HCT116 (cell line): ENCODE results near the gene MMP25. TPM values are rescaled to one million over a fixed set of nuclear protein-coding genes. Genes with fewer than 3 reads are reported as not detected.
"Not testable (repeated sequence)": the region's sequence is repeated elsewhere in the genome, so short reads cannot be mapped to it uniquely, and the experiment has no call there.

Source experiments
- ATAC-seq: fragments of 200-7000 bp; cut with Tn5 transposase; 2 replicates; pipeline ENCODE4 v1.9.1; 2020; ENCODE audit warnings: mild to moderate bottlenecking, moderate library complexity
- BruUV-seq: library from RNA; stranded (reverse); fragments of 400-500 nt; replicated peaks from 2 replicates; lab custom pipeline; 2021; lab: Mats Ljungman, UMichigan
- CTCF ChIA-PET: fragments of 300-600 bp; sonication (Branson Sonifier 250); formaldehyde crosslinking; loops from one replicate; lab custom pipeline; 2021; ENCODE audit warnings: antibody characterized with exemption; lab: Charles Lee
- POLR2A ChIA-PET: fragments of 300-600, 350-600 bp; sonication (Branson Sonifier 250); formaldehyde crosslinking; loops from one replicate; lab custom pipeline; 2021; ENCODE audit warnings: antibody characterized with exemption; lab: Charles Lee
- RAD21 ChIA-PET, 2 experiments: fragments of 300-600 bp; sonication (Branson Sonifier 250); formaldehyde crosslinking; loops; one replicate each; lab custom pipeline; 2023; ENCODE audit warnings: low total read pairs in 2 of 2; ENCODE audit not compliant: uncharacterized antibody in 2 of 2, unreplicated experiment in 2 of 2, low non-redundant PET in 1 of 2; lab: Charles Lee
- DNase-seq: peaks from one replicate; pipeline ENCODE4 v3.0.0-alpha.2; 2010; ENCODE audit warnings: low read depth, low spot score
- H2AFZ ChIP-seq: fragments of 200-600 bp; shearing (Covaris generic), sonication (generic); 2 replicates; pipeline ENCODE4 v1.6.1; 2017; ENCODE audit warnings: low read depth, mixed run types, mixed read lengths, antibody characterized with exemption, low read length; ENCODE audit not compliant: poor library complexity, severe bottlenecking
- H3K27ac ChIP-seq: 2 replicates; pipeline ENCODE4 v1.5.1; 2012; ENCODE audit warnings: low read depth, low read length
- H3K27me3 ChIP-seq: fragments of 200-600 bp; sonication (generic); 2 replicates; pipeline ENCODE4 v1.6.1; 2016; ENCODE audit warnings: mixed run types, low read length, mixed read lengths; ENCODE audit not compliant: insufficient read depth
- H3K36me3 ChIP-seq, 2 experiments: fragments of 200-500 bp in 1 of 2; fragments of 200-600 bp in 1 of 2; sonication (Bioruptor generic) in 1 of 2; sonication (generic) in 1 of 2; 2 replicates each; pipeline versions ENCODE4 v1.5.1 to v1.6.1; 2014 to 2016; ENCODE audit warnings: low read length in 2 of 2, inconsistent platforms in 1 of 2, mixed read lengths in 1 of 2, mixed run types in 1 of 2; ENCODE audit not compliant: insufficient read depth in 2 of 2, control insufficient read depth in 1 of 2
- H3K4me1 ChIP-seq, 2 experiments: fragments of 200-600 bp in 1 of 2; sonication (generic) in 1 of 2; 2 replicates each; pipeline versions ENCODE4 v1.5.1 to v1.6.1; 2012 to 2017; ENCODE audit warnings: low read length in 2 of 2, inconsistent platforms in 1 of 2, mild to moderate bottlenecking in 1 of 2, mixed read lengths in 1 of 2, mixed run types in 1 of 2, moderate library complexity in 1 of 2; ENCODE audit not compliant: insufficient read depth in 2 of 2, control insufficient read depth in 1 of 2
- H3K4me2 ChIP-seq: fragments of 200-600 bp; sonication (generic); 2 replicates; pipeline ENCODE4 v1.6.1; 2017; ENCODE audit warnings: mixed run types, low read length, mixed read lengths
- H3K4me3 ChIP-seq, 2 experiments: fragments of 200-600 bp in 1 of 2; sonication (generic) in 1 of 2; replicated peaks in 1 of 2; 2 replicates each; pipeline ENCODE4 v1.5.1; 2011 to 2016; ENCODE audit warnings: low read length in 2 of 2, control low read depth in 1 of 2, low read depth in 1 of 2, mild to moderate bottlenecking in 1 of 2, mixed read lengths in 1 of 2, mixed run types in 1 of 2
- H3K79me2 ChIP-seq: fragments of 200-600 bp; sonication (generic); 2 replicates; pipeline ENCODE4 v1.6.1; 2017; ENCODE audit warnings: mild to moderate bottlenecking, mixed run types, low read length, moderate library complexity, mixed read lengths; ENCODE audit not compliant: insufficient read depth
- H3K9ac ChIP-seq: fragments of 200-600 bp; sonication (generic); 2 replicates; pipeline ENCODE4 v1.6.1; 2016; ENCODE audit warnings: low read length, mixed read lengths
- H3K9me2 ChIP-seq: fragments of 200-600 bp; sonication (generic), shearing (Covaris generic); 2 replicates; pipeline ENCODE4 v1.6.1; 2017; ENCODE audit warnings: mixed run types, mild to moderate bottlenecking, moderate library complexity; ENCODE audit not compliant: insufficient read depth
- H3K9me3 ChIP-seq, 2 experiments: fragments of 200-500 bp in 1 of 2; fragments of 200-600 bp in 1 of 2; sonication (Bioruptor generic) in 1 of 2; sonication (generic) in 1 of 2; 2 replicates each; pipeline ENCODE4 v1.6.1; 2014 to 2017; ENCODE audit warnings: low read length in 2 of 2, mixed read lengths in 2 of 2, inconsistent platforms in 1 of 2, low read depth in 1 of 2, mild to moderate bottlenecking in 1 of 2, mixed run types in 1 of 2, moderate library complexity in 1 of 2; ENCODE audit not compliant: control insufficient read depth in 1 of 2, insufficient read depth in 1 of 2
- H4K20me1 ChIP-seq: fragments of 200-600 bp; sonication (generic), shearing (Covaris generic); 2 replicates; pipeline ENCODE4 v1.6.1; 2017; ENCODE audit warnings: mixed run types, mild to moderate bottlenecking, moderate library complexity; ENCODE audit not compliant: insufficient read depth
- CBX3 ChIP-seq: IDR thresholded peaks from 2 replicates; pipeline ENCODE4 v1.6.1; 2012; ENCODE audit warnings: low read depth
- EZH2phosphoT487 ChIP-seq: fragments of 200-600 bp; IDR thresholded peaks from 2 replicates; pipeline ENCODE4 v1.6.1; 2018; ENCODE audit warnings: antibody characterized with exemption, borderline replicate concordance
- POLR2A ChIP-seq: IDR thresholded peaks from 2 replicates; pipeline ENCODE4 v1.7.0; 2011; ENCODE audit warnings: borderline replicate concordance; ENCODE audit not compliant: insufficient read depth, insufficient read length; ENCODE audit errors: extremely low read depth
- POLR2AphosphoS5 ChIP-seq: IDR thresholded peaks from 2 replicates; pipeline ENCODE4 v1.6.1; 2011; ENCODE audit warnings: mild to moderate bottlenecking, low read depth, low read length, moderate library complexity
- REST ChIP-seq: IDR thresholded peaks from 2 replicates; pipeline ENCODE4 v1.6.1; 2012; ENCODE audit warnings: low read depth
- SIN3A ChIP-seq: IDR thresholded peaks from 2 replicates; pipeline ENCODE4 v1.6.1; 2012; ENCODE audit warnings: low read depth
- SP1 ChIP-seq: IDR thresholded peaks from 2 replicates; pipeline ENCODE4 v1.6.1; 2012; ENCODE audit warnings: low read depth
- TCF7L2 ChIP-seq: IDR thresholded peaks from 2 replicates; pipeline ENCODE4 v1.7.0; 2011; ENCODE audit warnings: borderline replicate concordance, inconsistent platforms; ENCODE audit not compliant: insufficient read depth, insufficient read length; ENCODE audit errors: extremely low read depth
- intact Hi-C: fragments of 100-400 bp; cut with micrococcal nuclease; formaldehyde crosslinking; loops from 2 replicates; pipeline ENCODE4 v1.10.0; 2022
- total RNA-seq: library from RNA; stranded (reverse); gene quantifications from one replicate; pipeline ENCODE4 v1.2.1, GENCODE V29; 2021; ENCODE audit not compliant: unreplicated experiment

MMP25 gene
- total RNA-seq, 1 experiment from 2014 or later = 2.5 TPM

DNA sequence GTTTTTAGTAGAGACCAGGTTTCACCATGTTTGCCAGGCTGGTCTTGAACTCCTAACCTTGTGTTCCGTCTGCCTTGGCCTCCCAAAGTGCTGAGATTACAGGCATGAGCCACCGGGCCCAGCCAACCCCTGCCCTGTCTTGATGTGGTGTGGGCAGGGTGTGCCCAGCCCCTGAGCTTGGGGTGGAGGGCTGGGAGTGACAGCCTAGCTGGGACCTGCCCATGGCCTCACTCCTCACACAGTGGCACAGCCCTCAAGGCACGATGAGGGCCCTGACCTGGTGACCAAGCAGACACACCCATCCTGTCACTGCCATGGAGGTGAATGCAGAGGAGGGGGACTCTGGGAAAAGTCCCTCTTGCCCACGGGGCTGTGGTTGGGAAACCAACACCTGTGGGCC is 22.1 kb downstream of the MMP25 start (continued):
- TF ChIP-seq REST (no peak), POLR2A (no peak)

- CTCF ChIA-PET, H2AFZ ChIP-seq, BruUV-seq, intact Hi-C loops, H3K9me3 ChIP-seq, POLR2A ChIA-PET, H3K27ac ChIP-seq, H3K36me3 ChIP-seq, DNase-seq, H3K4me2 ChIP-seq, H3K9me2 ChIP-seq, H3K79me2 ChIP-seq, RAD21 ChIA-PET, H3K9ac ChIP-seq, H3K4me3 ChIP-seq, ATAC-seq, H3K27me3 ChIP-seq, H4K20me1 ChIP-seq: not testable (repeated sequence)
- H3K4me1 ChIP-seq = peaks cover 0 to 13% of the 10 kb centered on the region in 2 experiments; a peak in 1 of 4 replicates
These were observed 22.8 kb downstream of the MMP25 start for GRCh38 chr16:3069146-3069545.

GRCh38 chr16:3070608-3071111 is 24.3 kb downstream of the MMP25 start:
- ChIA-PET RAD21 (no interaction called here), CTCF (no interaction called here)
- Histone ChIP-seq H2AFZ (no peak overlapping the region), H3K4me1 (peaks cover 0 to 9% of the 10 kb centered on the region in 2 experiments; a peak in 1 of 4 replicates), H3K9me3 (no peaks in the 10 kb centered on the region), H3K79me2 (no peaks in the 10 kb centered on the region), H3K4me3 (no peak overlapping the region), H3K4me2 (no peak overlapping the region), H3K27me3 (no peaks in the 10 kb centered on the region), H3K36me3 (no peaks in the 10 kb centered on the region), H4K20me1 (no peaks in the 10 kb centered on the region), H3K27ac (no peak overlapping the region)
- DNase-seq = no peak
- intact Hi-C loops = no loop called here
- no TSS peak for BruUV-seq
- TF ChIP-seq CBX3 (no peak), EZH2phosphoT487 (no peak), REST (no peak), TCF7L2 (no peak), SIN3A (no peak), SP1 (no peak), POLR2AphosphoS5 (no peak)
- TF ChIP-seq, all 23 proteins: peak for 0
- POLR2A ChIA-PET = no interaction called here
- no peak for ATAC-seq
- Histone ChIP-seq H3K9me2 (no peaks in the 10 kb centered on the region), H3K9ac (no peak overlapping the region)
